HG03457 (cell line): ENCODE results near the gene SV2A.
A peak's percentile ranks its signal among the peaks of the same experiment; 100 is the strongest.

ENCODE experiments used
- ATAC-seq: cut with Tn5 transposase; IDR thresholded peaks from one replicate; pipeline ENCODE4 v1.9.1; 2021; ENCODE audit warnings: moderate number of reproducible peaks; ENCODE audit not compliant: unreplicated experiment

Gene SV2A

GRCh38 chr1:149929856-149930255, 12.2 kb upstream of the SV2A start:
- no peak for ATAC-seq

- no peak for ATAC-seq
Measured at GRCh38 chr1:149928401-149928724, 10.7 kb upstream of the SV2A start.

- ATAC-seq, result peak; percentile 53
Measured at GRCh38 chr1:149927563-149928400, 10.1 kb upstream of the SV2A start, which contains the start of gene SF3B4. SF3B4 (minus strand) TSS chr1:149927803; CDS start chr1:149927759, 44 bp downstream.

- no peak for ATAC-seq
Measured at GRCh38 chr1:149927056-149927562, 9.5 kb upstream of the SV2A start.

- no peak for ATAC-seq
Measured at GRCh38 chr1:149926296-149926695, 8.7 kb upstream of the SV2A start.

GRCh38 chr1:149925751-149926150, 8.1 kb upstream of the SV2A start:
- no peak for ATAC-seq

GRCh38 chr1:149925345-149925744, 7.7 kb upstream of the SV2A start:
- no peak for ATAC-seq

- no peak for ATAC-seq
Measured at GRCh38 chr1:149923626-149924025, 6.0 kb upstream of the SV2A start.

GRCh38 chr1:149916898-149917252, 769 bp downstream of the SV2A start:
- ATAC-seq, result no peak

GRCh38 chr1:149916193-149916897, 1.3 kb downstream of the SV2A start:
- no peak for ATAC-seq

- ATAC-seq, result no peak
Measured at GRCh38 chr1:149915429-149916192, 2.0 kb downstream of the SV2A start.

- no peak for ATAC-seq
Measured at GRCh38 chr1:149914545-149914944, 3.1 kb downstream of the SV2A start.

- no peak for ATAC-seq
Measured at GRCh38 chr1:149906570-149907075, 11.0 kb downstream of the SV2A start.

- ATAC-seq, result no peak
Measured at GRCh38 chr1:149903836-149904491, 13.7 kb downstream of the SV2A start.

- ATAC-seq, result peak; percentile 57
Measured at GRCh38 chr1:149899460-149900284, 18.0 kb downstream of the SV2A start, which contains the start of gene BOLA1. BOLA1 (plus strand) TSS chr1:149899568; CDS start chr1:149900060, 492 bp downstream.

- ATAC-seq, result no peak
Measured at GRCh38 chr1:149896575-149896974, 21.1 kb downstream of the SV2A start.

- ATAC-seq, result no peak
Measured at GRCh38 chr1:149888999-149889289, 28.7 kb downstream of the SV2A start.

GRCh38 chr1:149888247-149888998, 29.2 kb downstream of the SV2A start:
- ATAC-seq, result peak; percentile 8
